GM21619 (cell line): Measurements from ENCODE around the gene DTNB.

Experiments
- ATAC-seq: cut with Tn5 transposase; IDR thresholded peaks from one replicate; pipeline ENCODE4 v1.9.1; 2021; ENCODE audit not compliant: unreplicated experiment

Gene DTNB

GRCh38 chr2:25332571-25332970 is 340.8 kb downstream of the DTNB start:
- no peak for ATAC-seq

GRCh38 chr2:25331686-25332365 is 341.6 kb downstream of the DTNB start:
- no peak for ATAC-seq

GRCh38 chr2:25330937-25331336 is 342.4 kb downstream of the DTNB start:
- no peak for ATAC-seq

- no peak for ATAC-seq
Measured at GRCh38 chr2:25330273-25330672, 343.1 kb downstream of the DTNB start.

- no peak for ATAC-seq
Measured at GRCh38 chr2:25328152-25329085, 345.0 kb downstream of the DTNB start.
